ENCODE measurements around the gene KCNK4. TPM values are rescaled to one million over a fixed set of nuclear protein-coding genes. Genes with fewer than 3 reads are reported as not detected.

KCNK4 gene
- total RNA-seq, 1 donor from 2014 or later, result 0.36 TPM

DNA sequence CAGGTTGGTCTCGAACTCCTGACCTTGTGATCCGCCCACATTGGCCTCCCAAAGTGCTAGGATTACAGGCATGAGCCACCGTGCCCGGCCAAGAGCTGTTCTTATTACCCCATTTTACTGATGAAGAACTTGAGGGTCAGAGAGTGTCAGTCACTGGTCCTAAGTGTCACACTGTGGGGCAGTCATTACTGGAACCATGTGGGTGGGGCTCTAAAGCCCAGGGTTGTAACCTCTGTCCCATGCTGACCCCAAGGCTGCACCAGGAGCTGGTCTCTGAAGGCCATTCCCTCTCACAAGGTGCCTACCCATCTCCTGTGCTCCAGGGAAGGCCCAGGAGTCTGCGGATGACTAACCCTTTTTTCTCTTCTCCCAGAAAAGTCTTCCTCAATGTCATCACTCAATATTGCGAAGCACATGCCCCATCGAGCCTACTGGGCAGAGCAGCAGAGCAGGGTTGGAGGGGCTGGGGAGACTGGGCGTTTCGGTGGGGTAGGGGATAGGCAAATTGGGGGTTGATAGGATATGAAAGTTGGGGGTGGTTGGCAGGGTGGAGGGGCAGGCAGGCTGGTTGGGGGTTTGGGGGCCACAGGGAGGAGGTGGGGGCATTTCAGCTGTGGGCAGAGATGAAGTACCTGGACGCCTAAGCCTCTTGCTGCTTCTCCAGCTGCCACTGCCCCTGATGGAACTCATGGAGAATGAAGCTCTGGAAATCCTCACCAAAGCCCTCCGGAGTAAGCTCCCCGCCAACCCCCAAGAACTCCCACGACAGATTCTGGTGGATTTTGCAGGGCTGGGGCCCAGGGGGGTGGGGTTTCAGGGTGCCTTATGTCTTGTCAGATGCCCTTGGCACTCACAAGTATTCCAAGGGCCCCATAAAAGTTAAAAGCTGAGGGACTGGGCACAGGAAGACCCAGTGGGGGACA lies 12.3 kb downstream of the KCNK4 start:
- no peak overlapping the region for H3K27ac Mint-ChIP-seq (ENCODE audit: unreplicated experiment)
- H3K9me3 Mint-ChIP-seq (ENCODE audit: unreplicated experiment), result no peaks in the 10 kb centered on the region
- no peak overlapping the region for H3K4me3 Mint-ChIP-seq (ENCODE audit: unreplicated experiment)
- no peak for TF ChIP-seq CTCF (IDR thresholded peaks at IDR 0.05; ENCODE audit: unreplicated experiment)
- no peak for DNase-seq (ENCODE audit: low spot score)
- peaks cover 12% of the 10 kb centered on the region for H3K27me3 Mint-ChIP-seq (ENCODE audit: unreplicated experiment)
- H3K36me3 Mint-ChIP-seq (ENCODE audit: low read depth, unreplicated experiment), result peaks cover 8% of the 10 kb centered on the region
- H3K4me1 Mint-ChIP-seq (ENCODE audit: unreplicated experiment), result peaks cover 10% of the 10 kb centered on the region

DNA sequence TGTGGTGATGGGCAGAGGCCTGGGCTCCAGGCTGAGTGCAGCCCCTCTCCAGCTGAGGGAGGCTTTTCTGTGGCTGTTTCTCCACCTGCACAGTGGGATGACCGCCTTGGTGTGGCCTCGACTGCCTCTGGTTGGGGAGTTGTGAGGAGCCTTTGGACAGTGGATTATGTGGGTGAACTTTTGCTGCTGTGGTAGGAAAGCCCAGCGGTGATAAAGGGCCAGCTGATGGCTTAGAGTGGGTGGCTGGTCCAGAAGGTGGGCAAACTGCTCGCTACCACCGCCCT lies 12.9 kb downstream of the KCNK4 start:
- H3K4me1 Mint-ChIP-seq (ENCODE audit: unreplicated experiment), result peaks cover 10% of the 10 kb centered on the region
- no peak for DNase-seq (ENCODE audit: low spot score)
- no peak overlapping the region for H3K27ac Mint-ChIP-seq (ENCODE audit: unreplicated experiment)
- H3K27me3 Mint-ChIP-seq (ENCODE audit: unreplicated experiment), result peaks cover 7% of the 10 kb centered on the region
- no peak for TF ChIP-seq CTCF (IDR thresholded peaks at IDR 0.05; ENCODE audit: unreplicated experiment)
- peak overlapping the region; percentile 89 for H3K4me3 Mint-ChIP-seq (ENCODE audit: unreplicated experiment)
- H3K9me3 Mint-ChIP-seq (ENCODE audit: unreplicated experiment), result no peaks in the 10 kb centered on the region
- peaks cover 8% of the 10 kb centered on the region for H3K36me3 Mint-ChIP-seq (ENCODE audit: low read depth, unreplicated experiment)

- no peaks in the 10 kb centered on the region for H3K9me3 Mint-ChIP-seq (ENCODE audit: unreplicated experiment)
Observed at GRCh38 chr11:64304316-64305072, 13.4 kb downstream of the KCNK4 start.

GRCh38 chr11:64305075-64305690 lies 14.1 kb downstream of the KCNK4 start, which contains the start of gene ESRRA:
ESRRA (plus strand) TSS chr11:64305524; CDS start chr11:64307180, 1,656 bp downstream.
- H3K4me3 Mint-ChIP-seq (ENCODE audit: unreplicated experiment), result peak within 1 kb of the TSS; percentile 97
- DNase-seq (ENCODE audit: low spot score), result peak; percentile 100
- H3K4me1 Mint-ChIP-seq (ENCODE audit: unreplicated experiment), result peaks cover 10% of the 10 kb centered on the region
- no peak for TF ChIP-seq CTCF (IDR thresholded peaks at IDR 0.05; ENCODE audit: unreplicated experiment)
- H3K27me3 Mint-ChIP-seq (ENCODE audit: unreplicated experiment), result peaks cover 6% of the 10 kb centered on the region
- peaks cover 8% of the 10 kb centered on the region for H3K36me3 Mint-ChIP-seq (ENCODE audit: low read depth, unreplicated experiment)
- peak within 1 kb of the TSS; percentile 67 for H3K27ac Mint-ChIP-seq (ENCODE audit: unreplicated experiment)
- no peaks in the 10 kb centered on the region for H3K9me3 Mint-ChIP-seq (ENCODE audit: unreplicated experiment)

More at GRCh38 chr11:64304316-64305072, 13.4 kb downstream of the KCNK4 start:
- Mint-ChIP-seq H3K4me3 (ENCODE audit: unreplicated experiment) (peak overlapping the region; percentile 89), H3K36me3 (ENCODE audit: low read depth, unreplicated experiment) (peaks cover 8% of the 10 kb centered on the region), H3K27me3 (ENCODE audit: unreplicated experiment) (peaks cover 6% of the 10 kb centered on the region), H3K4me1 (ENCODE audit: unreplicated experiment) (peaks cover 10% of the 10 kb centered on the region), H3K27ac (ENCODE audit: unreplicated experiment) (no peak overlapping the region)
- peak; percentile 86 for TF ChIP-seq CTCF (IDR thresholded peaks at IDR 0.05; ENCODE audit: unreplicated experiment)
- DNase-seq (ENCODE audit: low spot score), result peak; percentile 96
